ENCODE results near the gene MSLN.
"Not testable (repeated sequence)": the region's sequence is repeated elsewhere in the genome, so short reads cannot be mapped to it uniquely, and the experiment has no call there.

The MSLN gene

DNA sequence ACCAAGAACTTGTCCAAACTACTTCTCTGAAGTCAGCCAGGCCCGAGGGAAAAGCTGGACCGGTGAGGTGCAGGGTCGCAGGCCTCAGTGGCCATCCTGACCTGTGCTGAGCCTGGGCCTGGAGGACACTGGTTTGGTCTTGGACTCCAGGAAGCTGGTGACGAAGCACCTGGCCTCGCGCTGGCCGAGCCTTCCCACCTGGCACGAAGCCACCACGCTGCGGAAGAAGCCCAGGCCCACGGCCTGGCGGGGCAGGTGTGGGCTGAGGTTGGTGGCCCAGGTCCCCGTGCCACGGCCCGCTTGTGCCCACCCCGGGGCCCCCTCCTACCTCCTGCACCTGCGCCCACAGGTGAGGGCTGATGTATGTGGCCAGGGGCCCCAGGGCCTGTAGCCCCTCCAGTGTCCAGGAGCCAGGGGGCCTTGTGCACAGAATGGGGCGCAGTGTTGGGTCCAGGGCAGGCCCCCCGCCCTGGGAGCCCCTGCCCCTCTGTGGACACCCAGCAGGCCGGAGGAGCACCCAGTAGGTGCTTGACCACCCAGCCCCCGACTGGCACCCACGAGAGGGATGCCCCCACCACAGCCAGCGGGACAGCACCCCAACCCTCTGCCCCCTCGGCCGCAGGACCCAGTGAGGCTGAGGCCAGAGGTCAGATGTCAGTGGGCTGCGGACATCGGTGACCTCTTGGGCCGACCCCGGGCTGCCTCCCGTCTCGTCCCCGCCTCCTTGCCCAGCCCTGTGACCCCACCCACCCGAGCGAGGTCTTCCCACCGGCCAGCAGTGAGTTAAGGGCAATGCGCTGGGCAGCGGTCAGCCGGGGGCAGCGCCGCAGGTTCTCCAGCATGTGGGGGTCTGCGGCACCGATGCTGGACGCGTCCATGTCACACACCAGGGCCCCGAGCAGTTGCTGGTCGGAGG lies 13.8 kb downstream of the MSLN start:
- no peak for DNase-seq (ENCODE audit: low spot score)
- Histone ChIP-seq H3K4me1 (ENCODE audit: insufficient read depth, poor library complexity, severe bottlenecking) (peaks cover 3% of the 10 kb centered on the region), H3K36me3 (ENCODE audit: low read depth) (no peaks in the 10 kb centered on the region), H3K27me3 (ENCODE audit: insufficient read depth, poor library complexity, severe bottlenecking) (no peaks in the 10 kb centered on the region), H3K9me3 (ENCODE audit: severe bottlenecking) (no peaks in the 10 kb centered on the region), H3K4me3 (ENCODE audit: severe bottlenecking) (no peak overlapping the region), H3K27ac (ENCODE audit: poor library complexity, severe bottlenecking) (no peak overlapping the region)
- TF ChIP-seq CTCF (IDR thresholded peaks at IDR 0.05; ENCODE audit: poor library complexity, severe bottlenecking): no peak
- ATAC-seq (ENCODE audit: low read depth): no peak

GRCh38 chr16:775236-775796 lies 14.8 kb downstream of the MSLN start:
- no peak overlapping the region for H3K27ac ChIP-seq (ENCODE audit: poor library complexity, severe bottlenecking)
- ATAC-seq (ENCODE audit: low read depth) (no peak), DNase-seq (ENCODE audit: low spot score) (no peak)
- peaks cover 3% of the 10 kb centered on the region for H3K4me1 ChIP-seq (ENCODE audit: insufficient read depth, poor library complexity, severe bottlenecking)
- no peak for TF ChIP-seq CTCF (IDR thresholded peaks at IDR 0.05; ENCODE audit: poor library complexity, severe bottlenecking)
- no peaks in the 10 kb centered on the region for H3K27me3 ChIP-seq (ENCODE audit: insufficient read depth, poor library complexity, severe bottlenecking)
- H3K9me3 ChIP-seq (ENCODE audit: severe bottlenecking): no peaks in the 10 kb centered on the region
- H3K36me3 ChIP-seq (ENCODE audit: low read depth): no peaks in the 10 kb centered on the region
- no peak overlapping the region for H3K4me3 ChIP-seq (ENCODE audit: severe bottlenecking)

DNA sequence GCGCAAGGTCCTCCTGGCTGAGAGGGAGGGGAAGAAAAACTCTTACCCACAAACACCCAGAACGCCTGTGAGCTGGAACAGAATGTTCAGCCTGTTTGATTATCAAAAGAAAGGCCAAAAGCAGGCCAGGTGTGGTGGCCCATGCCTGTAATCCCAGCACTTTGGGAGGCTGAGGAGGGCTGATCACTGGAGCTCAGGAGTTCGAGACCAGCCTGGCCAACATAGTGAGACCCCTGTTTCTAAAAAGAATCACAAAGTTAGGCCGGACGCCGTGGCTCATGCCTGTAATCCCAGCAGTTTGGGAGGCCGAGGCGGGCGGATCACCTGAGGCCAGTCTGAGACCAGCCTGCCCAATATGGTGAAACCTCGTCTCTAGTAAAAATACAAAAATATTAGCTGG lies 15.8 kb downstream of the MSLN start:
- ATAC-seq (ENCODE audit: low read depth); H3K27me3 ChIP-seq (ENCODE audit: insufficient read depth, poor library complexity, severe bottlenecking); H3K4me3 ChIP-seq (ENCODE audit: severe bottlenecking); H3K27ac ChIP-seq (ENCODE audit: poor library complexity, severe bottlenecking); H3K9me3 ChIP-seq (ENCODE audit: severe bottlenecking); H3K4me1 ChIP-seq (ENCODE audit: insufficient read depth, poor library complexity, severe bottlenecking); DNase-seq (ENCODE audit: low spot score); H3K36me3 ChIP-seq (ENCODE audit: low read depth): not testable (repeated sequence)

DNA sequence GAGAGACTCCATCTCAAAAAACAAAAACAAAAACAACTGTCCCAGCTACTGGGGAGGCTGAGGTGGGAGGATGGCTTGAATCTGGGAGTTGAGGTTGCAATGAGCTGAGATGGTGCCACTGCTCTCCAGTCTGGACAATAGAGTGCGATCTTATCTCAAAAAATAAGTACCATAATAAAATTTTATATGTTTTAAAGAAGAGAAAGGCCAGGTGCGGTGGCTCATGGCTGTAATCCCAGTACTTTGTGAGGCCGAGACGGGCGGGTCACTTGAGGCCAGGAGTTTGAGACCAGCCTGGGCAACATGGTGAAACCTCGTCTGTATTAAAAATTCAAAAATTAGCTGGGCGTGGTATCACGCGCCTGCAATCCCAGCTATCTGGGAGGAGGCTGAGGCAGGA lies 16.3 kb downstream of the MSLN start:
- Histone ChIP-seq H3K9me3 (ENCODE audit: severe bottlenecking) (no peaks in the 10 kb centered on the region), H3K4me1 (ENCODE audit: insufficient read depth, poor library complexity, severe bottlenecking) (peaks cover 3% of the 10 kb centered on the region), H3K27me3 (ENCODE audit: insufficient read depth, poor library complexity, severe bottlenecking) (no peaks in the 10 kb centered on the region), H3K36me3 (ENCODE audit: low read depth) (no peaks in the 10 kb centered on the region), H3K4me3 (ENCODE audit: severe bottlenecking) (no peak overlapping the region), H3K27ac (ENCODE audit: poor library complexity, severe bottlenecking) (no peak overlapping the region)
- DNase-seq (ENCODE audit: low spot score) (no peak), ATAC-seq (ENCODE audit: low read depth) (no peak)
- TF ChIP-seq CTCF (IDR thresholded peaks at IDR 0.05; ENCODE audit: poor library complexity, severe bottlenecking): no peak

DNA sequence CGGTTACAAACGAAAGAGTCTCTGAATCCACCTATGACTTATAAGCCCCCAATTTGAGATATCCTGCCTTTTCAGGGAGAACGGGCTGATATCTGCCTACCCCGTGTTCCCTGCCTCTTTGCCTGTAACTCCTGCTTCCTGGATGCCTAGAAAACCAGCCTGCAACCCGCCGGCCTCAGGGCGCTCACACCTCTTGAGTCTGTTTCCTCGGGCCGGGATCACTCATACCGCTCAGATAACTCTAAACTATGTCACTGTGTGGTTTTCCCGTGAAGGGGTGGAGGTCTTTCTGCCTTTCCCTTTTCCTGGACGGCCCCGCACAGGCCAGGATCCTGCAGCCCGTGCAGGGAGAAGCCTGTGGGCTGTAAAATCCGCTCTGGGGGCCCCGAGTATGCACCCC lies 17.3 kb downstream of the MSLN start:
- TF ChIP-seq CTCF (IDR thresholded peaks at IDR 0.05; ENCODE audit: poor library complexity, severe bottlenecking): no peak
- DNase-seq (ENCODE audit: low spot score): no peak
- H3K4me1 ChIP-seq (ENCODE audit: insufficient read depth, poor library complexity, severe bottlenecking): peaks cover 3% of the 10 kb centered on the region
- H3K36me3 ChIP-seq (ENCODE audit: low read depth): no peaks in the 10 kb centered on the region
- peak; percentile 22 for ATAC-seq (ENCODE audit: low read depth)
- no peaks in the 10 kb centered on the region for H3K27me3 ChIP-seq (ENCODE audit: insufficient read depth, poor library complexity, severe bottlenecking)
- H3K27ac ChIP-seq (ENCODE audit: poor library complexity, severe bottlenecking): no peak overlapping the region
- H3K4me3 ChIP-seq (ENCODE audit: severe bottlenecking): no peak overlapping the region
- no peaks in the 10 kb centered on the region for H3K9me3 ChIP-seq (ENCODE audit: severe bottlenecking)
